IMR-90 (cell line): ENCODE measurements around the gene HCRTR1. TPM values are rescaled to one million over a fixed set of nuclear protein-coding genes. Genes with fewer than 3 reads are reported as not detected.

Experiments
- ATAC-seq: fragments of 200-7000 bp; cut with Tn5 transposase; 2 replicates; pipeline ENCODE4 v1.9.1; 2020; ENCODE audit warnings: low read depth, mild to moderate bottlenecking, moderate library complexity
- BruUV-seq: library from RNA; stranded (reverse); fragments of 400-500 nt; replicated peaks from 2 replicates; lab custom pipeline; 2021; lab: Mats Ljungman, UMichigan
- CTCF ChIA-PET: fragments of 300-600 bp; formaldehyde crosslinking; extraction: SDS; loops from one replicate; lab custom pipeline; 2021; ENCODE audit warnings: antibody characterized with exemption; lab: Yijun Ruan, JAX
- POLR2A ChIA-PET: fragments of 300-600 bp; sonication (Branson Sonifier 250); formaldehyde crosslinking; loops from one replicate; lab custom pipeline; 2022; ENCODE audit warnings: antibody characterized with exemption; ENCODE audit not compliant: unreplicated experiment; lab: Charles Lee
- DNase-seq: peaks from one replicate; pipeline ENCODE4 v3.0.0; 2013
- H2AFZ ChIP-seq: replicated peaks from 2 replicates; pipeline ENCODE3; 2013; ENCODE audit warnings: low read length, mild to moderate bottlenecking; ENCODE audit not compliant: poor library complexity
- H2AK5ac ChIP-seq: 2 replicates; pipeline ENCODE4 v1.6.1; 2013; ENCODE audit warnings: low read depth, low read length, inconsistent platforms
- H2AK9ac ChIP-seq: replicated peaks from 2 replicates; pipeline ENCODE3; 2013; ENCODE audit warnings: mild to moderate bottlenecking, low read depth, low read length, moderate library complexity; ENCODE audit not compliant: poor library complexity
- H2BK120ac ChIP-seq: 2 replicates; pipeline ENCODE4 v1.6.1; 2013; ENCODE audit warnings: low read depth, low read length, inconsistent platforms
- H2BK15ac ChIP-seq: 3 replicates; pipeline ENCODE4 v1.6.1; 2013; ENCODE audit warnings: low read depth, low read length, inconsistent platforms
- H2BK20ac ChIP-seq: 2 replicates; pipeline ENCODE4 v1.6.1; 2013; ENCODE audit warnings: low read depth, mild to moderate bottlenecking, inconsistent platforms, low read length, moderate library complexity
- H2BK5ac ChIP-seq: 2 replicates; pipeline ENCODE4 v1.6.1; 2013; ENCODE audit warnings: mild to moderate bottlenecking, low read depth, low read length, inconsistent platforms; ENCODE audit not compliant: poor library complexity, severe bottlenecking
- H3K14ac ChIP-seq: replicated peaks from 2 replicates; pipeline ENCODE4 v1.6.1; 2013; ENCODE audit warnings: low read depth, low read length, inconsistent platforms
- H3K18ac ChIP-seq: 2 replicates; pipeline ENCODE4 v1.6.1; 2013; ENCODE audit warnings: low read depth, low read length, control low read depth
- H3K23ac ChIP-seq: 2 replicates; pipeline ENCODE4 v1.6.1; 2013; ENCODE audit warnings: low read depth, low read length, inconsistent platforms
- H3K27ac ChIP-seq: 2 replicates; pipeline ENCODE4 v1.5.1; 2013; ENCODE audit warnings: mild to moderate bottlenecking, control low read depth, low read length; ENCODE audit not compliant: insufficient read depth
- H3K27me3 ChIP-seq: 2 replicates; pipeline ENCODE4 v1.6.1; 2013; ENCODE audit warnings: low read length; ENCODE audit not compliant: control insufficient read depth, insufficient read depth
- H3K36me3 ChIP-seq: 2 replicates; pipeline ENCODE4 v1.6.1; 2013; ENCODE audit warnings: low read length, mixed read lengths; ENCODE audit not compliant: control insufficient read depth, insufficient read depth
- H3K4ac ChIP-seq: 2 replicates; pipeline ENCODE4 v1.6.1; 2013; ENCODE audit warnings: low read depth, low read length, inconsistent platforms
- H3K4me1 ChIP-seq: 2 replicates; pipeline ENCODE4 v1.6.1; 2013; ENCODE audit warnings: low read length, mixed read lengths; ENCODE audit not compliant: control insufficient read depth, insufficient read depth
- H3K4me2 ChIP-seq: 2 replicates; pipeline ENCODE4 v1.6.1; 2013; ENCODE audit warnings: low read depth, mild to moderate bottlenecking, control low read depth, low read length, moderate library complexity
- H3K4me3 ChIP-seq: 2 replicates; pipeline ENCODE4 v1.5.1; 2013; ENCODE audit warnings: low read depth, mild to moderate bottlenecking, control low read depth, low read length, moderate library complexity; ENCODE audit not compliant: insufficient read depth
- H3K56ac ChIP-seq: 2 replicates; pipeline ENCODE4 v1.6.1; 2013; ENCODE audit warnings: low read length, inconsistent platforms; ENCODE audit not compliant: insufficient read depth; ENCODE audit errors: extremely low read depth
- H3K79me1 ChIP-seq, 2 experiments: 2 replicates each; pipeline ENCODE4 v1.6.1; 2013; ENCODE audit warnings: low read length in 2 of 2, inconsistent platforms in 1 of 2, low read depth in 1 of 2
- H3K9ac ChIP-seq: 2 replicates; pipeline ENCODE4 v1.6.1; 2013; ENCODE audit warnings: low read depth, low read length, control low read depth
- H3K9me1 ChIP-seq: 2 replicates; pipeline ENCODE4 v1.6.1; 2013; ENCODE audit warnings: low read length, inconsistent platforms; ENCODE audit not compliant: insufficient read depth
- H3K9me3 ChIP-seq: 2 replicates; pipeline ENCODE4 v1.6.1; 2013; ENCODE audit warnings: low read length; ENCODE audit not compliant: control insufficient read depth, insufficient read depth
- H4K20me1 ChIP-seq: 2 replicates; pipeline ENCODE4 v1.6.1; 2013; ENCODE audit warnings: low read length, inconsistent platforms; ENCODE audit not compliant: insufficient read depth
- H4K5ac ChIP-seq: 2 replicates; pipeline ENCODE4 v1.6.1; 2013; ENCODE audit warnings: mild to moderate bottlenecking, low read depth, low read length, control low read depth
- H4K8ac ChIP-seq, 2 experiments: 2 replicates each; pipeline ENCODE4 v1.6.1; 2013; ENCODE audit warnings: low read depth in 2 of 2, low read length in 2 of 2, control low read depth in 1 of 2, inconsistent platforms in 1 of 2
- H4K91ac ChIP-seq: 2 replicates; pipeline ENCODE4 v1.6.1; 2013; ENCODE audit warnings: low read depth, low read length, inconsistent platforms; ENCODE audit not compliant: insufficient read depth
- CEBPB ChIP-seq: IDR thresholded peaks from 2 replicates; pipeline ENCODE4 v1.6.1; 2012; ENCODE audit warnings: low read depth, low read length, improper control_type of control experiment
- FOS ChIP-seq: fragments of 150-350 bp; IDR thresholded peaks from 2 replicates; pipeline ENCODE4 v1.6.1; 2016; ENCODE audit warnings: low read depth, low read length
- NFE2L2 ChIP-seq: fragments of 150-350 bp; IDR thresholded peaks from 2 replicates; pipeline ENCODE4 v1.6.1; 2016; ENCODE audit warnings: low read depth, mild to moderate bottlenecking, low read length
- RAD21 ChIP-seq: IDR thresholded peaks from 2 replicates; pipeline ENCODE4 v1.6.1; 2012; ENCODE audit warnings: low read length, improper control_type of control experiment
- RCOR1 ChIP-seq: IDR thresholded peaks from 2 replicates; pipeline ENCODE4 v1.6.1; 2012; ENCODE audit warnings: mild to moderate bottlenecking, low read length, improper control_type of control experiment; ENCODE audit not compliant: insufficient replicate concordance
- RFX5 ChIP-seq: IDR thresholded peaks from 2 replicates; pipeline ENCODE4 v1.8.0; 2012; ENCODE audit warnings: low read depth, mild to moderate bottlenecking, low read length, moderate library complexity
- SMC3 ChIP-seq: fragments of 150-350 bp; IDR thresholded peaks from 2 replicates; pipeline ENCODE4 v1.6.1; 2016; ENCODE audit warnings: low read depth, mild to moderate bottlenecking, antibody characterized with exemption, low read length, moderate library complexity
- USF2 ChIP-seq: fragments of 150-350 bp; IDR thresholded peaks from 2 replicates; pipeline ENCODE4 v1.6.1; 2017; ENCODE audit warnings: mild to moderate bottlenecking, antibody characterized with exemption, low read length, low read depth
- WGBS, 2 experiments: methylation state at CpG; one replicate each; pipeline versions ENCODE4 v1.1.5 to v1.1.7; 2013; ENCODE audit warnings: missing lambda C conversion rate in 2 of 2; ENCODE audit not compliant: insufficient read length in 1 of 2; ENCODE audit errors: extremely low coverage in 2 of 2; 5-methylcytosine and 5-hydroxymethylcytosine counted together
- dilution Hi-C: fragments of 300-500 bp; cut with HindIII; formaldehyde crosslinking; loops from one replicate; pipeline ENCODE4 v1.14.3; 2018; ENCODE audit warnings: low sequenced_read_pairs; ENCODE audit not compliant: unreplicated experiment
- in situ Hi-C: fragments of 300-500 bp; cut with MboI; formaldehyde crosslinking; loops from 3 replicates; pipeline ENCODE4 v1.14.3; 2019; ENCODE audit warnings: low sequenced_read_pairs, inconsistent platforms, mixed read lengths
- intact Hi-C: fragments of 100-400 bp; cut with micrococcal nuclease; formaldehyde crosslinking; loops from 2 replicates; pipeline ENCODE4 v1.10.0; 2022
- polyA plus RNA-seq, 3 experiments: library from polyadenylated mRNA; depleted of rRNA; stranded (reverse); fragments of >200 nt; gene quantifications; 2 replicates each; pipeline ENCODE4 v1.2.3, GENCODE V29; 2012; ENCODE audit warnings: low replicate concordance in 1 of 3
- total RNA-seq: library from RNA; depleted of rRNA; stranded (reverse); fragments of >200 nt; gene quantifications from 2 replicates; pipeline ENCODE4 v1.2.3, GENCODE V29; 2012
- TF ChIP-seq, protein P1 (sequence below): fragments of 150-350 bp; IDR thresholded peaks from 2 replicates; pipeline ENCODE4 v1.6.1; 2016; ENCODE audit warnings: low read depth, mild to moderate bottlenecking, low read length, moderate library complexity, borderline replicate concordance
- TF ChIP-seq, protein P2 (sequence below): conservative IDR thresholded peaks from 2 replicates; pipeline ENCODE4 v1.5.1; 2012; ENCODE audit warnings: mild to moderate bottlenecking, low read depth, low read length, improper control_type of control experiment

HCRTR1 gene
- total and polyA plus RNA-seq, 2 of the 4 experiments (the other 2 are of a cell fraction) = not detected

DNA sequence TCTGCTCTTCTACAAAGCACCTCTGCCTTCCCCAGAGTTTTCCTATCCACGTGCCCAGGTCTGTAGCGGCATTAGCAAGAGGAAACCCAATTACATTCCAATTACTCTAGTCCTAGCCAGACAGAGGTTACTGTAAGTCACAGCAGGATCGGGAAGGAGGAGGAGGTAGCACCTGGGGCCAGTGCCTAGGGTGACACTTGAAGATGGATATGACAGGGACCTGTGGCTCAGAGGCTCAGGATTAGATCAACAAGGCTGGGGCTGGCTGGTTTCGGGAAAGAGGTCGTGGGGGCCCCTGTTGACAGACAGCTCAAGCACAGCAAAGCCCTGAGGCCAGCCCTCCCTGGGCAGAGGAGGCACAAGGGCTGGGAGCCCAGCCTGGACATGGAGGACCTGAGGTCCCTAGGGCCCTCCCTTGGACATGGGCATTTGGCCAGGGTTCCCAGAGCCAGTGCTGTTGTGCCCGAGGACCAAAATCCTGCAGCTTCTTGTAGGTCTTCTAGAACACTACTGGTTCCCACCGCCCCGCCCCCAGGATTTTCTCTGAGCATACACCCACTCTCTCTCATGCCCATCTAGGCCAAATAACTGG is 3.0 kb upstream of the HCRTR1 start:
- Histone ChIP-seq H3K56ac (no peak overlapping the region), H2BK15ac (no peak overlapping the region), H2AFZ (peak overlapping the region; percentile 58), H3K79me1 (no peaks in the 10 kb centered on the region), H3K4me2 (no peak overlapping the region), H3K9me1 (0 out of 2 replicates have a peak, but pooled peaks cover 6% of the 10 kb centered on the region), H3K4ac (no peak overlapping the region), H4K91ac (no peak overlapping the region), H3K9me3 (no peaks in the 10 kb centered on the region), H2BK5ac (no peak overlapping the region), H4K8ac (no peak overlapping the region), H3K9ac (no peak overlapping the region), H4K20me1 (no peaks in the 10 kb centered on the region), H3K18ac (no peak overlapping the region), H3K14ac (no peak overlapping the region), H2BK20ac (no peak overlapping the region), H4K5ac (no peak overlapping the region), H3K27me3 (peaks cover 40% of the 10 kb centered on the region), H2BK120ac (no peak overlapping the region), H3K36me3 (no peaks in the 10 kb centered on the region), H3K4me1 (no peaks in the 10 kb centered on the region; the same call in 1 of the 2 replicates), H3K4me3 (no peak overlapping the region), H2AK9ac (no peak overlapping the region), H3K27ac (no peak overlapping the region), H2AK5ac (no peak overlapping the region), H3K23ac (no peak overlapping the region)
- in situ Hi-C loops (loop anchor here (10.0 kb wide), 1 partner anchor 50 kb away; no protein-coding TSS in a partner anchor), intact Hi-C loops (no loop called here), dilution Hi-C loops (no loop called here)
- 67% methylated on average over 3 of the region's 8 CpGs; no CpG with 5 or more reads in 1 of the 2 experiments for WGBS, 2 experiments
- POLR2A ChIA-PET = no interaction called here
- no TSS peak for BruUV-seq
- CTCF ChIA-PET = no interaction called here
- no peak for TF ChIP-seq SMC3
- TF ChIP-seq, protein P1, sequence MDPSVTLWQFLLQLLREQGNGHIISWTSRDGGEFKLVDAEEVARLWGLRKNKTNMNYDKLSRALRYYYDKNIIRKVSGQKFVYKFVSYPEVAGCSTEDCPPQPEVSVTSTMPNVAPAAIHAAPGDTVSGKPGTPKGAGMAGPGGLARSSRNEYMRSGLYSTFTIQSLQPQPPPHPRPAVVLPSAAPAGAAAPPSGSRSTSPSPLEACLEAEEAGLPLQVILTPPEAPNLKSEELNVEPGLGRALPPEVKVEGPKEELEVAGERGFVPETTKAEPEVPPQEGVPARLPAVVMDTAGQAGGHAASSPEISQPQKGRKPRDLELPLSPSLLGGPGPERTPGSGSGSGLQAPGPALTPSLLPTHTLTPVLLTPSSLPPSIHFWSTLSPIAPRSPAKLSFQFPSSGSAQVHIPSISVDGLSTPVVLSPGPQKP = no peak
- no peak for TF ChIP-seq RAD21
- TF ChIP-seq NFE2L2 = no peak
- TF ChIP-seq USF2 = no peak
- no peak for TF ChIP-seq CEBPB
- no peak for TF ChIP-seq RCOR1
- TF ChIP-seq, protein P2, sequence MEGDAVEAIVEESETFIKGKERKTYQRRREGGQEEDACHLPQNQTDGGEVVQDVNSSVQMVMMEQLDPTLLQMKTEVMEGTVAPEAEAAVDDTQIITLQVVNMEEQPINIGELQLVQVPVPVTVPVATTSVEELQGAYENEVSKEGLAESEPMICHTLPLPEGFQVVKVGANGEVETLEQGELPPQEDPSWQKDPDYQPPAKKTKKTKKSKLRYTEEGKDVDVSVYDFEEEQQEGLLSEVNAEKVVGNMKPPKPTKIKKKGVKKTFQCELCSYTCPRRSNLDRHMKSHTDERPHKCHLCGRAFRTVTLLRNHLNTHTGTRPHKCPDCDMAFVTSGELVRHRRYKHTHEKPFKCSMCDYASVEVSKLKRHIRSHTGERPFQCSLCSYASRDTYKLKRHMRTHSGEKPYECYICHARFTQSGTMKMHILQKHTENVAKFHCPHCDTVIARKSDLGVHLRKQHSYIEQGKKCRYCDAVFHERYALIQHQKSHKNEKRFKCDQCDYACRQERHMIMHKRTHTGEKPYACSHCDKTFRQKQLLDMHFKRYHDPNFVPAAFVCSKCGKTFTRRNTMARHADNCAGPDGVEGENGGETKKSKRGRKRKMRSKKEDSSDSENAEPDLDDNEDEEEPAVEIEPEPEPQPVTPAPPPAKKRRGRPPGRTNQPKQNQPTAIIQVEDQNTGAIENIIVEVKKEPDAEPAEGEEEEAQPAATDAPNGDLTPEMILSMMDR = no peak
- TF ChIP-seq FOS = no peak
- no peak for TF ChIP-seq RFX5
- ATAC-seq (no peak), DNase-seq (no peak)
